Effector CD4-positive, alpha-beta T cell (primary cell): ENCODE data around the gene CALML6.

Source experiments
- DNase-seq: peaks from one replicate; pipeline ENCODE4 v3.0.0-alpha.2; 2020

CALML6 gene

GRCh38 chr1:1943834-1944570 lies 28.9 kb downstream of the CALML6 start:
- peak; percentile 56 for DNase-seq

DNA sequence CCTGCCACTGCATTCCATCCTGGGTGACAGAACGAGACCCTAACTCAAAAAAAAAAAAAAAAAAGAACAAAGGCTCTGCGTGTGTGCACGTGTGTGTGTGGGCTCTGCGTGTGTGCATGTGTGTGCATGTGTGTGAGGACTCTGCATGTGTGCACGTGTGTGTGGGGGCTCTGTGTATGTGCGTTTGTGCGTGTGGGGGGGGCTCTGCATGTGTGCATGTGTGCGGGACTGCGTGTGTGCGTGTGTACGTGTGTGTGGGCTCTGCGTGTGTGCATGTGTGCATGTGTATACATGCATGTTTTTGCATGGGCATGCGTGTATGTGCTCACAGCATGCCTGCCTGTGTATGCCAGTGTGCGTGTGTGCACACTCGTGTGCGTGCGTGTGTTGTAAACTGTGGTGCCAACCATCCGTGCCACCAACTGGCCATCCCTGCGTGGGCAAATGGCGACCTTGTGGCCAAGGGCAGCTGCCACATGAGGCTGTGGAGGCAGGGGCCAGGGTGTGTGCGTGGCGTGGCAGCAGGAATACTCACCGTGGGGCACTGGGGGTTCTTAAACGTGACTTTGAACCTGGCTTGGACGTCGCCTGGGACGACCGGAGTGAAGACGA lies 30.8 kb downstream of the CALML6 start:
- DNase-seq, result no peak

- DNase-seq, result no peak
These were observed 31.5 kb downstream of the CALML6 start for GRCh38 chr1:1946540-1946939.

DNA sequence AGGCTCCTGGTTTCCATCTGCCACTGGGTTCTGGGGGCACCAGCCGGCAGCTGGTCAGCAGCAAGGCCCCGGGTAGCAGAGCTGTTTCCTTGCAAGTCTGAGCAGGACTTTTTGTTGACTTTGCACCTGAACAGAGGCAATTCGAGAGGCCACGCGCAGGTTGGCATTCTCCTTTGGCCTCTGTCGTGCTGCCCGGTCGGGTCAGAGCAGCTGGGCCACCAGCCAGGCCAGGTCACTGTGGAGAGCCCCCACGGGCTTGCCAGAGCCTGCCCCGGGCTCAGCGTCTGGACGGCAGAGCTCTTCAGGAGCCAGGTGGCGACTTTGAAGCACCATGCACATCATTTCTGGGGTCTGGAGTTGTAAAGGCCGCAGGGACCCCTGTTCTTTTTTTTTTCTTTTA lies 32.4 kb downstream of the CALML6 start:
- no peak for DNase-seq

DNA sequence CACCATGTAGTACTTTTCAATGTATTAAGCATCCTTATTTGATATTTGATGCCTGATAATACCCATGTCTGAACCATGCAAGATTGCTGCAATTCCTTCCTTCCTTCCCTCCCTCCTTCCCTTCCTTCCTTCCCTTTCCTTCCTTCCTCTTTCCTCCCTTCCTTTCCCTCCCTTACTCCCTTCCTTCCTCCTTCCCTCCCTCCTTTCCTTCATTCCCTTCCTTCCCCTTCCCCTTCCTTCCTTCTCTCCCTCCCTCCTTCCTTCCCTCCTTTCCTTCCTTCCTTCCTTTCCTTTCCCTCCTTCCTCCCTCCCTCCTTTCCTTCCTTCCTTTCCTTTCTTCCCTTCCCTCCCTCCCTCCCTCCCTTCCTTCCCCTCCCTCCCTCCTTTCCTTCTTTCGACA lies 33.7 kb downstream of the CALML6 start:
- DNase-seq, result no peak

GRCh38 chr1:1950940-1951339 lies 35.9 kb downstream of the CALML6 start:
- DNase-seq, result no peak

DNA sequence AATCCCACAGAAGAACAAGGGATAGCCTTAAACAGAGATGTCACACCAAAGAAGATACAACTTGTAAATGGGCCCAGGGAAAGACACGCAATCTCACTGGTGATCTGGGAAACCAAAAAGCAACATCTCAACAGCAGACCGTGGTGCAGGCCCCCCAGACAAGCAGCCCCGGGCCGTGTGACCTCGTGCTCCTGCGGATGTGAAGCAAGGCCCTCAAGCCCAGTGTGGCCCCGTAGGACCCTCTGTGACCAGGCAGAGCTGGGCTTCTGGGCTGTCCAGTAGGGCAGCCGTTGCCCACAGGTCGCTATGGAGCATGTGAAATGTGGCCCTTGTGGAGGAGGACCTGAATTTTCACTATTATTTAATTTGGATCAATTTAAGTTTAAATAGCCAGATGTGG lies 39.0 kb downstream of the CALML6 start:
- DNase-seq, result no peak

DNA sequence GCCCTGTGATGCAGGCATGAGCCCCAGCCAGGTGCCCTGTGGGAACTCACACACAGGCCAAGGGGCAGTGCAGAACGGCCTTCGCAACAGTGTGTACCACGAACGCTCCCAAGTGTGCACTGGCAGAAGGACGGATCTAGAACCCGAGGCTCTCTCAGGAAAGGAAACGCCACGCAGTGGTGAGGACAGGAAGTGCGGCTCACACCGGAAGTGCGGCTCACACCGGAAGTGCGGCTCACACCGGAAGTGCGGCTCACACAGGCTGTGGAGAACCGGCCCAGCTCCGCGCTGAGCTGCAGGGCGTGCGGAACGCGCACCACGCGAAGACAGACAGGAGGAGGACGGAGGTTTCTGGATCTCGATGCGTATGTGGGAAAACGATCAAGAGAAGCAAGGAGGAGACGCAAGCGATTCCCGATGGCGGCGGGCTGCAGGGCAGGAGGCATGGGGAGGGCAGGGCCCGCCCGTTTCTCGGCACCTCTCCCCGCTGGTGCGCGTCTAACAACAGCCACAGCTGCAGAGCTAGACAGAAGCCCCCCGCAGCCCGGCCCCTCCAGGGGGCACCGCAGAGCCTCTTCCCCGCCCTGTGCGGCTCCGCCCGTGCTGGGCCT lies 39.9 kb downstream of the CALML6 start:
- no peak for DNase-seq

DNA sequence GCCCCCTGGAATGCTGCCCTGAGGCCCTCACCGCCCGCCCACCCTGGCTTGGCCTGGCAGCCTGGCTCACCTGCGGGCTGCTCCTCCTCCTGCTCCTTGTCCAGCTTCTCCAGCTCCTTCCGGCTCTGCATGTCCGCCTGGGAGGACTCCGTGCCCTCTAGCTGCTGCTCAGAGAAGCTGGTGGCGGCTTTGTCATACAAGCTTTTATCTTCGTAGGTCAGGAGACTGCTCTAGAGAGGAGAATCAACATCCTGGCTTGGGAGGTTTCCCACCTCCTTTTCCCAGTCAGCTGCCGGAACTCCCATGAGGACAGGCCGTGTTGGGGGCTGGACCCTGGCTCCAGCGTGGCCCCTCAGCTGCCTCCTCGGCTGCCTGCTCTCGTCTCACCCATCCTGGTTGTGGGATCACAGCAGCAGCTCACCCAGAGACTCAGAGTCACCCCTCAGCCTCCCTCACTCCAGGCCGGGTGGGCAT lies 40.6 kb downstream of the CALML6 start:
- no peak for DNase-seq

GRCh38 chr1:1956101-1956500 lies 41.0 kb downstream of the CALML6 start:
- no peak for DNase-seq

DNA sequence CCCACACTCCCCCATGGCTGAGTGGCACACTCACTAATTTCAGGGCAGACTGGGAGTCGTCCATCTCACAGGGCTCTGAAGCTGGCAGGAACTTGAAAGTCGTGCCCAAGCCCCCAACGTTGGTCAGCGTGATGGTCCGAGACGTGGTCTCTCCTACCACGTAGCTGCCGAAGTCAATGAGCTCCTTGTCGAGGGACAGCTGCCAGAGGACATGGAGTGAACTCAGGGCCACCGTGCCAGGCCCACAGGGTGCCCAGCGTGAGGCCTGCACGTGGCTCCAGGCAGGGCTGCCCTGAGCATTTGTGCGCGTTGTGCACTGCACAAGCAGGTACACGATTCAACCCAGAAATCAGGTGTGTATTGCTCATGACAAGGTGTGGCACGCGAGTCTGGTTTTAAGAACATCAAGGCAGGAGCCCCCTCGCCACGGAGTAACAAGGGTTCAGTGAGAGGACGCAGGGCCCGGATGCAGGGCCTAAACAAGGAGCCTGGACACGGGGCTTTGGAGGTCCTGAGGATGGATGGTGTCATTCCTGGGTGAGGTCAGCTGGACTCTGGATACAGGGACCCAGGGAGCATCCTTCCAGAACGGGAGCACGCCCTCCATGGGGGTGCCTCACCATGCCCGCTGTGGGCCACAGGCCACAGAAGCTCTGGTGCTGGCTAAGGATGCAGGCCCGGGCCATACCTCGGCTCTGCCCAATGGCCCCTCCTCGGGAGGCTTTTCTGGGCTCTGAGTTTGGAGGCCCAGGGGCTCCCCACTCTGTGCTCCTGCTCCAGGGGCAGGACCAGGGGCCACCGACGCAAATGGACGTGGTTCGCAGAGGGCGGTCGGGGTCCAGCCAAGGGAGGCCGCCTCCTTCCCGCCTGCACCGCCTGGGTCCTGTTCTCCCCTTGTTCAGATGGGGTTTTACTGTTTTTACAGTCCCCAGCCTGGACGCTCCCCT lies 41.8 kb downstream of the CALML6 start:
- DNase-seq, result no peak

GRCh38 chr1:1957533-1957961 lies 42.5 kb downstream of the CALML6 start:
- DNase-seq, result no peak

DNA sequence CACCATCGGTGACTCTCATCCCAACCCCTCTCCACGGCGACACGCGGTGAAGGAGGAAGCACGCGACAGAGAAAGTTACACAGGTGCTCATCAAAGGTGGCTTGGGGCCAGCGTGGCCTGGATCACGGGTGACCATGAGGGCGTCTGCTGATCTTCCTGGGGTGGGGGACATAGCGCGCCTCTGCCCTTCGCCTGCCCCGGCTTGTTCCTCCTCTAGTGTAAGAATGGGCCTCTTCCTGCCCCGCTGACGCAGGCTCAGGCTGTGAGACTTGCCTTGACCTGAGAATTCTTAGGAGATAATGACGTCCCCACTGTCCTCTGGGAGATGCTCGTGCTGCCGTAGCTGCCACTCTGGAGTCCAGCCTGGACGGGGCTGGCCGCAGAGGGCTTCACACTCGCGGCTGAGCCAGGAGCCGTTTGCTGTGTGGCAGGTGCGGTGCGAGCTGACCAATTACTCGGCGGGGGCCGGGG lies 43.0 kb downstream of the CALML6 start:
- no peak for DNase-seq

GRCh38 chr1:1959459-1959839 lies 44.4 kb downstream of the CALML6 start:
- no peak for DNase-seq

GRCh38 chr1:1959840-1960479 lies 44.9 kb downstream of the CALML6 start:
- DNase-seq, result peak; percentile 36

- DNase-seq, result no peak
These were observed 45.6 kb downstream of the CALML6 start for GRCh38 chr1:1960480-1961196.

DNA sequence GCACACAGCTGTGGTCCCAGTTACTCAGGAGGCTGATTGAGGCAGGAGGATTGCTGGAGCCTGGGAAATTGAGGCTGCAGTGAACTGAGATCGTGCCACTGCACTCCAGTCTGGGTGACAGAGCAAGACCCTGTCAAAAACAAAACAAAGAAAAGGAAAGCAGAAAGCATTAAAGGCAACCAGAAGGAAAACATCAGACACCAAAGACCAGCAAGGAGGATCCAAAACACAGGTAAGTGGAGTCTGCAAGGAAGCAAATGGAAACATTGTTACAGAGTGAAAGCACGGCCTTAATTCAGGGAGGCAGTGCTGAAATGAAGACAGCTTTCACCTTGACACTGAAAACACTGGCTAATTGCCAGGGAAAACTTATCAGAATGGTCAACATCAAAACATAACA lies 47.7 kb downstream of the CALML6 start:
- DNase-seq, result no peak

DNA sequence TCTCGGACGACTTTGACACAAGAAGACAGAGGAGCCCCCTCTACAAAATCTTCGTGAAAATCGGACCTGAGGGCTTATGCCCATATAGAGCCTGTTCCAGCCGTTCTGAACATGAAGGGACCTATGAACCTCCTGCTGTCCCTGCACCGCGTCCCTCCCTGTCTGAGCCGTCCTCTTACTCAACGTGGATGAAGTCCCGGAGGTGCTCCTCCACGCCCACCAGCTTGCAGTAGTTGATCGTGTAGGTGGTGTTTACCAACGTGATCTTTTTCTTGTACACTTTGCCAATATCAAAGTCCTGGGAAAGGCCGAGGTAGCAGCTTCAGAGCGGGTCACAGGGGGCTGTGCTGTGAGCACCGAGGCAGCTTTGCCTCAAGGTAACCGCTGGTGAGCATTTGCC lies 48.5 kb downstream of the CALML6 start:
- no peak for DNase-seq

GRCh38 chr1:1964811-1965210 lies 49.8 kb downstream of the CALML6 start:
- DNase-seq, result no peak

- DNase-seq, result no peak
These were observed 50.5 kb downstream of the CALML6 start for GRCh38 chr1:1965546-1965945.

- DNase-seq, result no peak
These were observed 51.1 kb downstream of the CALML6 start for GRCh38 chr1:1966071-1966740.
